ENCODE data around the gene RNPEPL1.
A peak's percentile ranks its signal among the peaks of the same experiment; 100 is the strongest.

RNPEPL1 gene

DNA sequence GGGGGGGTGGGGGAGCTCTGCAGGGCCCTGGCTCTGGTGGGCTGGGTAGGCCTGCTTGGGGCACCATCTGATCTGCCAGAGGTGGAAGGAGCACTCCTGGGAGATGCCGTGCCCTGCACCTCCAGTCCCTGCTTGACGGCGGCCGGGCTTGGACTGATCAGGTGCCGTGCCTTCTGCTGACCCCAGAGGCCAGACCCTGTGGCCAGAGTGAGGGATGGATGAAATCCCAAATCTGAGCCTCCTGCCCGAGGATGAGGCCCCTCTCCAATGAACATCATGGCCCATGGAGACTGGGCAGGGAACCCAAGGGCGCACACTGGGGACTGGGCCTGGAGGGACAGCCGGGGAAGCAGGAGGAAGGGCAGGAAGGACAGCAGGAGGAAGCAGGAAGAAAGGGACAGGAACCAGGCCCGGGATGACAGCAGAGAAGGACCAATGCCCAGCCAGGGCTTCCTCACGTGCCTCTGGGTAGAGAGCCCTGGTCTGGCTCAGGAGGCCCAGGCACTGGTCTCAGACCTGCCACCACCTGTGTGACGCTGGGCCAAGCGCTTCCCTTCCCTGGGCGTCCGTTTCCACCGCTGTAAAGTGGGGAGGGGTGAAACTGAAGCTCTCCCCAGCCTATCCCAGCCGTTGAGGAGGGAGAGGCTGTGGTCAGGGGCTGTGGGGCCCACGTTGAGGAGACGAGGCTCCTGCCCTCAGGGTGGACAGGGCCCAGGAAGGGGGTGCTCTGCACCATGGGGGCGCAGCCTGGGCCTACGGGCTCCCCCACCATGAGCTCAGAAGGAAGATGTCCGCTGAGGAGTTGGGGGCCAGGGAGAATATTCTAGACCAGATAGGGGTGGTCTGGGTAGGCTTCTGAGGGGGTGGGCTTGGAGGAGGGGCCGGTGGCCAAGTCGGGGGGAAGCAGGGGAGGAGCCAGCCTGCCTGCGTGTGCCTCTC, 56.0 kb downstream of the RNPEPL1 start:
- DNase-seq, result no peak

DNA sequence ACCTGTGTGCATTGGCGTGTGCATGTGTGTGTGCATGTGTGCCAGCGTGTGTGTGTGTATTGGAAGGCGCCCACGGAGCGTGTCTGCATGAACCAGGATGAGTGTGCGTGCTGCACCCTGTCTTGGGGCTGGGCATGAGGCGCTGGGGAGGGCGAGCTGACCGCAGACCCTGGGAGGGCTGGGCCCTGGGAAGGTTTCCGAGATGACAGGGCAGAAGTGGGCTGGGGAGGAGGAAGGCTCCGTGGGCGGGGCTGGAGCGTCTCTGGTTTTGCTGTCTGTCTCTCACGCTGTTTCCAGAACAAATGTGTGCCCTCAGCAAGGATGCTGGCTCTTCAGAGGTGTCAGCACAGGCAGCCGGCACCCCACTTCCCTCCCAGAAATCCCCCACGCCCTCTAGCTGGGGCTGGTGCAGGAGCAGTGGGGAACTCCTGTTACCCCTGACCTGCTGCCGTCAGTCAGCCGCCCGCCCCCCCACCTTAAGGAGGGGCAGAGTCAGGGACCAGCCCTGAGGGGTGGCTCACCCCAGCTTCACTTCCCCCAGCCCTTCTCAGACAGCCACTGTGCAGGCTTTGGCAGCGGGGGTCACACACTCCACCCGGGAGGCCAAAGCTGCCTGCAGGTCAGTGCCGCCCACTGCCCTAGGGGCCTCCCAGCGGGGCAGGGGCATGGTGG, 56.8 kb downstream of the RNPEPL1 start, which contains the start of gene GPR35:
Gene GPR35 (plus strand): TSS at position 531 of the 672 bp plus-strand sequence. CDS start 4,473 bp downstream, outside the sequence.
- DNase-seq, result peak in 3 of 51 donors; percentile 10 to 56 (median 24)

GRCh38 chr2:240626531-240627300, 58.4 kb downstream of the RNPEPL1 start:
- DNase-seq, result peak in 2 of 51 donors; percentile 16 to 27

GRCh38 chr2:240627736-240628506, 59.6 kb downstream of the RNPEPL1 start:
- DNase-seq, result no peak

- DNase-seq, result no peak
Observed at GRCh38 chr2:240628507-240628807, 60.2 kb downstream of the RNPEPL1 start.

- DNase-seq, result no peak
Observed at GRCh38 chr2:240628808-240629618, 60.7 kb downstream of the RNPEPL1 start.

DNA sequence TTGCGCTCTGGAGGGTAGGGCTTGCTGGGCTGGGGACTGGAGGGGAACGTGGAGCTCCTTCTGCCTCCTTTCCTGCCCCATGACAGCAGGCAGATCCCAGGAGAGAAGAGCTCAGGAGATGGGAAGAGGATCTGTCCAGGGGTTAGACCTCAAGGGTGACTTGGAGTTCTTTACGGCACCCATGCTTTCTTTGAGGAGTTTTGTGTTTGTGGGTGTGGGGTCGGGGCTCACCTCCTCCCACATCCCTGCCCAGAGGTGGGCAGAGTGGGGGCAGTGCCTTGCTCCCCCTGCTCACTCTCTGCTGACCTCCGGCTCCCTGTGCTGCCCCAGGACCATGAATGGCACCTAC, 61.3 kb downstream of the RNPEPL1 start:
- DNase-seq, result no peak

DNA sequence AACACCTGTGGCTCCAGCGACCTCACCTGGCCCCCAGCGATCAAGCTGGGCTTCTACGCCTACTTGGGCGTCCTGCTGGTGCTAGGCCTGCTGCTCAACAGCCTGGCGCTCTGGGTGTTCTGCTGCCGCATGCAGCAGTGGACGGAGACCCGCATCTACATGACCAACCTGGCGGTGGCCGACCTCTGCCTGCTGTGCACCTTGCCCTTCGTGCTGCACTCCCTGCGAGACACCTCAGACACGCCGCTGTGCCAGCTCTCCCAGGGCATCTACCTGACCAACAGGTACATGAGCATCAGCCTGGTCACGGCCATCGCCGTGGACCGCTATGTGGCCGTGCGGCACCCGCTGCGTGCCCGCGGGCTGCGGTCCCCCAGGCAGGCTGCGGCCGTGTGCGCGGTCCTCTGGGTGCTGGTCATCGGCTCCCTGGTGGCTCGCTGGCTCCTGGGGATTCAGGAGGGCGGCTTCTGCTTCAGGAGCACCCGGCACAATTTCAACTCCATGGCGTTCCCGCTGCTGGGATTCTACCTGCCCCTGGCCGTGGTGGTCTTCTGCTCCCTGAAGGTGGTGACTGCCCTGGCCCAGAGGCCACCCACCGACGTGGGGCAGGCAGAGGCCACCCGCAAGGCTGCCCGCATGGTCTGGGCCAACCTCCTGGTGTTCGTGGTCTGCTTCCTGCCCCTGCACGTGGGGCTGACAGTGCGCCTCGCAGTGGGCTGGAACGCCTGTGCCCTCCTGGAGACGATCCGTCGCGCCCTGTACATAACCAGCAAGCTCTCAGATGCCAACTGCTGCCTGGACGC, 61.9 kb downstream of the RNPEPL1 start:
- no peak for DNase-seq
